Measurements from ENCODE around the gene NIPBL.

- TF ChIP-seq GATA2 (IDR thresholded peaks at IDR 0.05; ENCODE audit: low read depth, low read length) (no peak), GATA3 (IDR thresholded peaks at IDR 0.05; ENCODE audit: low read depth, low read length) (no peak)
Measured at GRCh38 chr5:36839489-36840476, 36.8 kb upstream of the NIPBL start.

All from SH-SY5Y (cell line).